IPS DF 4.7 (cell line): Measurements from ENCODE around the gene NR5A1.

Experiments used
- DNase-seq: peaks from one replicate; pipeline ENCODE4 v3.0.0-alpha.2; 2013; ENCODE audit warnings: low spot score; ENCODE audit errors: extremely low read depth

Gene NR5A1

DNA sequence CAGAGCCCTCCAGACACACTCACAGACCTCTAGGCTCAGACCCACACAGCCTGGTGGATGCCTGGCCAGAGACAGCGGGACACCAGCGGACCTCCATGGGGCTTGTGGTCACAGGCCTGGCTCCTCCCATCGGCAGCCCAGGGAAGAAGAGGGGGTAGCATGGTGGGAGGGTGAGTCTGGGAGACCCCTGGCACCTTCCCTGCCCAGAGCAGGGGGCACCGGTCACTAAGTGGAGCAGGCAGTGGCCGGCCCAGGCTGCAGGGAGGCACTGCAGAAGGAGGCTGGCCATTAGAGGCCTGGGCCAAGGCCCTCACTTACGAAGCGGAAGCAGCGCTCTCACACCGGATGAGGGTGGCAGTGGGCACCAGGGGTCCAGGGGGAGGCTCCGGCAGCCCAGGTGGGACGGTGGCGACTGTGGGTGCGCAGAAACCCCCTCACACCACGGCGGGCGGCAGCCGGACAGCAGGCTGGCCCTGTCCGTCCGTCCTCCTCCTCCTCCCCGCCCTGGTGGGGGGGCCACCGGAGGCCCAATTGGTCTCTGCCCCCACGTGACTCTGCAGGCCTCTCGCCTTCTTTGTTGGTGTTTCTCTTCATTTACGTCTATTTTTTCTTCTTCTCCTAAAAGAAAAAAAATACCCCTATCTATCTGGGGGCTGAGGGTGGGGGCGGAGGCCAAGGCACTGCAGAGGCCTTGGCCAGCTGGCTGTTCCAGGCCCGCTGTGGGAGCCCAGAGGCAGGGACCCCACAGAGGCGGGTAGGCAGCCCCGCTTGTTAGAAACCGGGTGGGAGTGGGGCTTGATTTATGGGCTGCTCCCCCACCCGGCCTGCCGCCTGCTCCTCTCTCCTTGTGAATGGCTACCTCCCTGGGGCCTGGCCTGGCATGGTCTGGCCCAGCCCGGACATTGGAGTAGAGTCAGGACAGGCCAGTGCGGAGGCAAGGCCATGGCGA lies at the start of gene NR5A1:
NR5A1 (minus strand) TSS at position 469 of the 949 bp plus-strand sequence. CDS start 4,004 bp downstream, outside the sequence.
- DNase-seq = no peak

DNA sequence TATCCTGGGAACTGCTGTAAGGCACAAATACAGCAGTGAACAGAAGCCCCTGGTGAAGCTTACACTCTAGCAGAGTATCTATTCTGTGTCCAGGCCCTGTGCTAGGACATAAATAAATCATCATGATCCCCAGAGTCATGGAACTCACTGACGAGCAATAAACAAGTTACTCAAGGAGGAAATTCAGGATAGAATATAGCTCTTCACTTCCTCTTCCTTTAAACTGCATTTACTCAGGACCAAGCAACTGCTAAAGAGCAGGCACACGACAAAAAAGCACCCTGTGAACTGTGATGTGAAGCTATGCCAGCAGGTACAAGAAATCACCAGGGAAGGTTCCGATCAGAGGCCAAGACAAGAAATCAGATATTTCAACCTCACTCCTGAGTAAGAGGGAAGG lies 47.8 kb upstream of the NR5A1 start:
- DNase-seq = no peak

DNA sequence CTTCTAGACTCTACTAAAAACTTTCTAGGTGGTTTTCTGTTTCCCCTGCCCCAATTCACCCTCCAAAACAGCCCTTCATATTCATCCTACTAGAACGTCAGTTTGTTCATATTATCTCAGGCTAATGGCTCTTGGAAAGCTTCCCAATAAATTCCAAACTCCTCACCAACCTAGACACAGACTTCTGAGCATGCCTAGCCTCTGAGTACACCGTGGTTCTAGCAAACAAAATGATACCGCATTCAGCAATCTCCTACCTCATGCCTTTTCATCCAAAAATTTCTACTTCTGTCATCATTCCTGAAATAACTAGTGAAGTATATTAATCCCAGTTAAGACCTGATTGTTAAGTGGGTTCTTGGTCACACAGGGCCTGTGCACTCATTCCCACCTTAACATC lies 46.5 kb upstream of the NR5A1 start:
- no peak for DNase-seq

DNA sequence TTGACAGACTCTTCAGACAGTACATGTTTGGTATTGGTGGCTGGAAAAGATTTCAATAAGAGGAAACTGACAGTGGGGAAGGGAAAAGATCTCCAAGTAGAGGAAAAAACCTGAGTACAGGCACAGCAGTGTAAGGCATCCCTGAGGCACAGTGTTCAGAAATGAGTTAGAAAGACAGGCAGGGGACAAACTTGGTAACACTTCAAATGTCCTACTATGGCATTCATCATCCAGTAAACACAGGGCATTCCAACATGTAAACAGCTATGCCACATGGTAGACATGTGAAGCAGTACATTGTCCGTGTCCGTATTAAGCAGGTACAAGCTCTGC lies 45.0 kb upstream of the NR5A1 start:
- no peak for DNase-seq

DNA sequence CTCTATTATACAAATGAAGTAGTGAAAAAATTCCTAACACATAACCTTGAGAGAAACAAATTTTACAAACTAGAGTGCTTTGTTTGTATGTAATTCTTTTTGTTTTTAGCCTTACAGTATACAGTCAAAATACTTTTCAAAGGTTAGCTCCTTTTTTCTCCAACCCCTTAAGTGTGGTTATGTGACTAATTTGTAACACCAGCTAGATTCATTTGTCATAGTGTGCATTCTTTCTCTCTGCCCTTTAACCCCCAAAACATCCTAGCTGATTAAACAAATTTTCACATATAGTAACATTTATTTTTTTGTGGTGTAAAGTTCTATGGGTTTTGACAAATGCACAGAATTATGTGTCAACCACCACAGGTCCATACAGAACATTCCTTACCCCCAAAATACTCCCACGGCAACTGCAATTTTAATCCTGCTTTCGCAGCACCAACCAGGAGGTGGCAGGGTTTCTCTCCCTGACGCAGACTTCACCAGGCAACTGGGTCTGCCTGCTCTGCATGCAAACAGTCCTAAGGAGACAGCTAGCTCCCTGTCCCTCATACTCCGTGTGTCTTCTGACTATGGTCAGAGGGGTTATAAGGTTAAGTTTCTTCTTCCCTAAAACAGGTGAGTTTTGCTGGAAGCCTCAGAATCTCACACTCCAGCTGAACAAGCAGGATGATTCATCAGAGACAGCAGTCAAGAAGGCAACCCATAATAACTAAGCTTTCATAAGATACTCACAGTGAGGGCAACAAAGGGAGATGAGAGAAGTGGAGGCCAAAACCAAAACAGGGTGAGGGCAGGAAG lies 44.5 kb upstream of the NR5A1 start:
- DNase-seq = peak; percentile 33

DNA sequence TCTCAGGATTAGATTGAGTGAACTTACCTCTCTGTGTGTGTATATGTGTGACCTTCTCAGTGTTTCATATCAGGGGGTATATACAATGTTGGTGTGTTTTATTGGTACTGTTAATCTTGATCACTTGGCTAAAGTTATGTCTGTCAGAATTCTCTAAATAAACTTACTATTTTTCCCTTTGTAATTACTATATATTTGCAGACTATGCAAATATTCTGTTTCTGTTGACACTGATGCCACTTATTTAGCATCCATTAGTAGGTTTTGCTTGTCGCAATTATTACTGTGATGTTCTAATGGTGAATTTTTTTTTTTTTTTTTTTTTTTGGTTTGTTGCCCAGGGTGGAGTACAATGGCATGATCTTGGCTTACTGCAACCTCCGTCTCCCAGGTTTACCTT lies 42.9 kb upstream of the NR5A1 start:
- DNase-seq = no peak

DNA sequence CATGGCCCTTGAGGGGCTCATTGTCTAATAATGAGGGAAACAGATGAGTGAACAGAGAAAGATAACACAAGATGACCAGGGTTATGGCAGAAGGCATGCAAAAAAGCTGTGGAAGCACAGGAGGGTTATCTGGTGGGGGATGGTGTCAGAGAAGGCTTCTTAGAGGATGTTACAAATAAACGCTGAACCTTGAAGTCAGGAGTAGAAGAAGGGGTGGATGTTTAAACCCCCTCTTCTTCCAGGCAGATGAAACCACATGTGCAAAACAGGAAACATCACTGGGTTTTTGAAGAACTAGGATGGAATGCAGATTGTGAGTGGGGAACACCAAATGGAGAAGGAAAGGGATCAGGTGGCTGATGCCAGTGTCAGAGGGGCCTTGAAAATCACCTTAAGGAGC lies 41.8 kb upstream of the NR5A1 start:
- DNase-seq = no peak

DNA sequence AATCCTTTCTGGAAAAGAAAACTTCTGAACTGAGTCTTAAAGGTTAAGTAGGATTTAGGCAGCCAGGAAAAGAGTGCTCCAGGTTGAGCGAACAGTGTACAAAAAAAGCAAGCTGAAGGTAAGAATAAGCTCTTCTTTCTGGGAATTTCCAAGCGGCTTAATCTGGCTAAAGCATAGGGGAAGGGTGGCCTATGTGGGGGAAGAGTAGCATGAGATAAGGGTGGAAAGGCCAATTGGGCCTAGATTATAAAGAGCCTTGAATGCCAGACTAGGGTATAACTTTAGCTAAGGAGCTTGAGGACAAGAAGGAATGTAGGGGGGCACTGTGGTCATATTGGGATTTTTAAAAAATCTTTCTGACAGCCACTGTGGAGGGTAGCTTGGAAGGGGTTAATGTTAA lies 37.3 kb upstream of the NR5A1 start:
- DNase-seq = no peak

DNA sequence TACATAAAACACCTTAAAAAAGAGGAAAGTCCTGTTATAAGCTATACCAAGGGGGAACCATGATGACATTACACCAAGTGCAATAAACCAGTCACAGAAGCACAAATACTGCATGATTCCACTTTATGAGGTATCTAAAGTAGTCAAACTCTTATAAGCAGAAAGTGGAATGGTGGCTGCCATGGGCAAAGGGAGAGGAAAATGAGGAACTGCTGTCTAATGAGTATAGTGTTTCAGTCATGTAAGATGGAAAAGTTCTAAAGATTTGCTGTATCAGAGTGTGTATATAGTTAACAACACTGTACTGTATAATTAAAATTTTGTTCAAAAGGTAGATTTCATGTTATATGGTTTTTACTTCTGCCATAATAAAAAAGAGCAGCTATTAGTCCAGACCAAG lies 34.6 kb upstream of the NR5A1 start:
- no peak for DNase-seq

DNA sequence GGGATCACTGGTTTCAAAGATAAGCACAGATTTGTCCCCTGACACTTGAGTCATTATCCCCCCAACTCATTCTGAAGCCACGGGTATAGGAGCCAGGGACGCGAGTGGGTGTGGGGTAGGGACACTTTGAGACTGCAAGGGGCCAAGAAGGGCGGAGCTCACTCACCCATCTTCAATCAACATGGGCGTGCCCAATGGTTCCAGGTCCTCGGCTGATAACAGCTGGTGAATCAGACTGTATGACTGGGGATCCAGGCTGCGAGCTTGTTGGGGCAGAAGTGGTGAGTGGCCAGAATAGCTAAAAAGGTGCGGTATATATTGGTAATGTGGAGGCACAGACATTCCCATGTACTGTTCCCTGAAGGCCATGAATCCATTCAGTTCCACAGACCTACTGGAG lies 30.7 kb upstream of the NR5A1 start:
- no peak for DNase-seq

DNA sequence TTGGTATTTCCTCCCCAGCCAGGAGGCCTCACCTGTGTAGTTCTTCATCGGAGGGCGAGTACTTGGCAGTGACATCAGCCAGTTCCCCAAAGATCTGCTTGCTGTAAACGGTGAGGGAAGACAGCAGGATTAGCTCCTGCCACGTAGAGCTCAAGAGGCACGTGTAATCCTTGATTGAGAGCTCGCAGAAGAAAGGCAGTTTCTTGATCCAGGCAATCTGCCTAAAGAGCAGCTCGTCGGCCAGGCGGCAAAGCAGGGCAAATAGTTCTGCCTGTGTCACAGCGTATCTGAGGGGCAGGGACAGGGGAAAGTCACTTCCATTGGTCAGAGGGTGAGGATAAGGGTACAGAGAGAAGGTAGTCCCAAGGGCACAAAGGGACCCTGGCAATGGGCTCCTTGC lies 28.6 kb upstream of the NR5A1 start:
- DNase-seq = no peak

DNA sequence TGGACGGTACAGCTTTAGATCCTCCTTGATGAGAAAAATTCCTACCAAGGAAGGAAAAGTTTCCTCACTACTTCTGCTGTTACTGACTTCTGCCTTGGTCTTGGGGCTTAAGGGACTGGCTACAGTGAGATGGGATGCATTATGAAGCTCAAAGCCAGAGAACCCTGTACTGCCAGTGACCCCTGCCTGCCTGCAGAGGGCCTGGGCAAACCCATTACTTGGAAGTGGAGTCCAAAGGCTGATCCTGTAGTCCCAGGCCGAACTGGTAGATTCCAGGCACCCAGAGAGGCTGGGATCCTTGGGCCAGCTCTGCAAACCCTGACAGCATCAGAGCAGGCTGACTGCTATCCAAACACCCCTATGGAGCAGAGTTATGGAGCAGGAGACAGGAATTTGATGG lies 25.7 kb upstream of the NR5A1 start:
- no peak for DNase-seq

DNA sequence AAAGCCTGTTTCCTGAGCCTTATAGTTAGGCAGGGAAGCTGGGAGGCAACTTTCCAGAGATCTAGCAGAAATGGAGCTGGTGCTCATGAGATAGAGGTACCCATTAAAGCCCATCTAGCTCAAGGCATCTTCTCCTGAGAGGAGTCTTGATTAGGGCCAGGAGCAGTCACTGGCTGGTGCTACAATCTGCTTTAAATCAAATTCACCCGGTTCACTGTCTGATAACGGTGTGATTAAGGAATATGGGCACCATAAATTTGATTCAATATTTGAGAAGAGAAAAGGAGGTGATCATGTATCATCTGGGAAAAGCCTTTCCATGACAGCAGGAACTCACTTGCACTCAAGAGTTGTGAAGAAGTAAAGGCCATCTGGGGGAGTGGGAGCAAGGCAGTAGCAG lies 23.9 kb upstream of the NR5A1 start:
- no peak for DNase-seq

DNA sequence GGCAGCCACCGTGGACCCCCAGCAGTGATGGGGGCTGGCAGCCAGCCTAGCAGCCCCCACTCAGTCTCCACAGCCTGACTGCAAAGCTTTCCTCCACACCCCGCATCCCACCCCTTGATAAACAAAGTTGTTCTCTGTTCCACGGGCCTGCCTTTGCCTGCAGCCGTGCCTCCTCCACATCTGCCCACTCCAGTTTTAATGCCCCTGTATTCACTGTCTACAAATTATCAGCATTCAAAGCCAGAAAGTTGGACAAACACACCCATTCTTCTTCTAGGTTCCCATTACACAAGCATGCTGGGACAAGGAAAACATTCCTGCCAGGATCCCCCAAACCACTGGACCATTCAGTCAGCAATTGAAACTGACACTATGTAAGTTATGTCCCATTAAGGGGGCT lies 23.0 kb upstream of the NR5A1 start:
- DNase-seq = no peak

DNA sequence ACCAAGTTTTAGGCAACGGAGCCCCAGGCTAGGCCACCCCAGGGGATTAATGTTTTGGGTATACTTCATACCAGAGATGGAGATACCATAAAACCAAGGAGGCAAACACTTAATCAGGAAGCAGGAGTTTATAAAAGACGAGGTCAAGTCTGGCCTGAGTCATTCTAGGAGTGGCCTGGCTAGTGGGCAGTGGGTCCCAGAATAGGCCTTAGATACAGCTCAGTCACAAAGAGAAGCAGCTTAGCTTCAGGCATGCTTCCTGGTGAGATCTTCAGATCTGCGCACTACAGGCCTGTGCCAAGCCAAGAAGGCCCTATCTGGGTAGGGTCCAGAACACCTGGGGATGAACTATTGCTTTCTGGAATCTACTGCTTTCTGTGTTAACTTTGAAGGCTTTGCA lies 20.6 kb upstream of the NR5A1 start:
- DNase-seq = no peak

DNA sequence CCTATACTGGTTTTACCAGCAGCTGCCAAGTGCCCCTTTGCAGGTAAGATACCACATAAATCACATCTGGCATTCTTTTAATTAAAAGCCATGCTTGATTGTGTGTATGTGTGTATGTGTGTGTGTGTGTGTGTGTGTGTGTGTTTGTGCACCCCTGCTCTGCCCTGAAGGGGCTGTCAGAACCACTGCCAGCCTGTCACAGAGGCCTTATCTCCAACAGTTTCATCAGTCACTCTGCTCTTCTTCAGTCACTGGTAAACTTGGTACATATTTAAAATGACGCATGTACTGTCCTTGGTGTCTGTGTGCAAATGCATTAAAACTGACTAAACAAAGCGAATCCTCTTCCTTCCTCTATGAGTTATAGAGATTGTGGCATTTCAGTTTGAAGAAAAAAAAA lies 19.0 kb upstream of the NR5A1 start:
- DNase-seq = no peak

DNA sequence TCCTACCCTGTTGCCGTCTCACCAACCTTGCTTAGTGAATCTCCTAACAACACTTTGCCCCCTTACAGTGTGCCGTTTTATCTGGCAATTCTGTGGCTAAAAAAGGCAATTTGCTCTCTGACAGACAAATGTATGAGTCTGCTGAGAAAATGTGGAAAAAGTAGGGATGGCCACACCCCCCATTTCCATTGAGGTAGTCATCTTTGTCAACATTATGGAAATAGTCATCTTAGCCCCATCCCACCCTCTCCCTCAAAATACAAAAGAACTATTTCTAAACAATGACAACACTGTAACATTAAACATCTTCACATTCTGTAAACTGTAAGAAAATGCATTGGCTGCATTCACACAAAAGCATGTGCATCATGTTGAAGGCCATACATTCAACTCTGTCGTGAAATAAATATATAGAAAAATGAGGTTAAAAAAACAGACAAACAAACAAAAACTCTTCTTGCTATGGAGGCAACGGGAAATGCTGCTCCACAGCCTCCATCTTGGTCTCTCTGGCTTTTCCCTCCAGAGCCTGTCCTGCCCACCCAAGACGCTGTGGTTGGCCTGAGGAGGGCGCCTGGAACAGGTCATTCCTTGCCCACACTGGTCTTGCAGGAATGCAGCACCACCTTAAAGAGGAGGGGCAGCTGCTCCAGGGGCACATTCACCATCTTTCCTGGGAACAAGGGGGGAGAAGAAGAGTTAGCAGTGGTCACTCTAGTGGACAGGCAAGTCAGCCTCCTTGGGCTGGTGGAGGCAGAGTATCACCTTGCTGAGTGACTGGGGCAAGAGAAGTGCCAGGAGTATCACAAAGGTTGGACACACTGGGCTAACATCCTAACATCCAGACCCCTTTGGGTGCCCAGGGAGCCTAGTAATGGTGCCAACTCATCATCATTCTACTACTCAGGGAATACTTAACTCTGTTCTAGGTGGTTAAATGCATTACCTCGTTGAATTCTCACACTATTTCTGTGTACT lies 15.2 kb upstream of the NR5A1 start:
- DNase-seq = no peak

DNA sequence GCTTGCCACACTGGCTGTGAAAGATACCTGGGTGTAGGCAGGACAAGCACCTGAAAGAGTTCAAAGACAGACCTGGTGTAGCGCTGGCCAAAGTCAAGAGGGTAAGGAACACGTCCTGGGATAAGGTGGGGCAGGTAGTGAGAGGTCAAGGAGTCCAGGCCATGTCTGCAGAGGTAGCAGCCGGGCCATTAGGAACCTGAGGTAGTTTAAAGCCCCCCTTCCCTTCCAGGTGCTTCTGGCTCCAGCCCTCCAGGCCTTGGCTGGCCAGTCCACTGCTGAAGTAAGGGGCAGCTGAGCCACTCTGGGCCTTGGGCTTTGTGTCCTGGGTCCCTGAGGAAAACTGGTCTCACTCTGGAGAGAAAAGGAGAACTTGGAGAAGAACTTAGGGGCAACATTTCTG lies 13.9 kb upstream of the NR5A1 start:
- DNase-seq = no peak

DNA sequence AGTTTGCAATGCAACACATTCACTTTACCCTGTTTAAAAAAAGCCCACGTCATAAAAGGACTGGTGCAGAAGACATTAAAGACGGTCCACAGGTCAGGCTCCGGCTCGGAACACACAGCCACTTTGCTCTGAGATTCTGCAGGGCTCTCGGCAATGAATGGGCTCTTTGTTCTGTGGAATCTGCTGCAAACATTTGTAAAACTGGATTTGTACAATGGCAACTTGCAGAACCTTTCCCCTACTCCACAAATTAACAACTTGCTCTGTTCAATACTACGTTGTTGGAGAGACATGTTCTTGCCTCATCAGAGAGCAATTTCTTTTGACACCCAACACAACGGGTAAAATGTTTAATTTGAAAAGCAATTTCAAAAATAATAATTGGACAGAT lies 13.0 kb upstream of the NR5A1 start:
- DNase-seq = no peak

DNA sequence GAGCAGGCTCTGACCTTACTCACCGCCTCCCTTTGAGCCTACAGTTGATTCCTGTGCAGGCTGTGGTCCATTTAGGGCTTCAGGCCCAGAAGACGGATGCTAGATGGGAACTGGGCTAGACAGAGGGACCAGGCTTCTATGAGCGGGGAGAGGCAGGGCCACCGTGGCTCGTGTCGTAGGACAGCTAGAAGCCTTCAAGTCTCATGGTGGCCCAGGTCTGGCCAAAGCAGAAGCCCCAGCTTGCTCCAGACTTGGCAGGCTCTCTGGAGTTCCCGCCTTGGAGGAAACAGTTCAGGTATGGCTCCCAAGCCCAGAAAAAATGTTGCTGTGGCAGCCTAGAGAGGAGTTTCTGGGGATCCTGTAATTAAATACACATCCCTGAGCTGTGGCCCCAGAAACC lies 10.9 kb upstream of the NR5A1 start:
- DNase-seq = no peak

DNA sequence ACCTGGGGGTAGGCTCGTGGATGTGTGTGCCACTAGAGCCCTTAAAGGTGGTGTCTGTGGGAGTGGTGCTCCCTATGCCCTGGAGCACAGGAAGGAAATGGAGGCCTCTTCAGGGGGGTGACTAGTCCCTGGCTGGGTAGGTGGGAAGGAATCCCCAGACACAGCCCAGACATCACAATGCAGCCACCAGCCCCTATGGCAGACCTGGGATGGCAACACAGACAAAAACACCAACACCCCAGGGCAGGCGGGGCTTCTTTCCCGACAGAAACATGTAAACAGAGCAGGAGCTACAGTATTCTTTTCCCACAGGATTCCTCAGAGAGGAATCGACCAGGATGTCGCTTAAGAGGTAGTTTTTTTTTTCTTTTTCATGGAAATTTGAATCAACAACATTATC lies 10.4 kb upstream of the NR5A1 start:
- DNase-seq = no peak

DNA sequence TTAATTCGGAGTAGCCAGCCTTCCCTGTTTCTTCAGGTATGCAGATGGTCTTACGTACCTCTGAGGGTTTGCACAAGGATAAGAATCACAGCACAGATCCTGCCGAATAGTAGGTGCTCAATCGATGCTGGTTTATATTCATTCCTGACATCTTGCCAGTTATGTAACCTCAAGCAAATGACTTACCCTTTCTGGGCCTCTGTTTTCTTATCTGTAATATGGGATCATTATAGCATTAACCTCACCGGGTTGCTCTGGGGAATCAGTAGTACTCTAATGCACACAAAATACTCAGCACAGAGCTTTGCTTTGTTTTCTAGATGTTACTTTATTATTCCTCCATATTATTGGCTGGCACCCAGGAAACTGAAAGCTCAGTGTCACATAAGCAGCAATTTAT lies 7.7 kb upstream of the NR5A1 start:
- no peak for DNase-seq
